HG03280 (cell line): ENCODE data around the gene TFPI.
"Not testable (repeated sequence)": the region's sequence is repeated elsewhere in the genome, so short reads cannot be mapped to it uniquely, and the experiment has no call there.

Experiments
- ATAC-seq: cut with Tn5 transposase; IDR thresholded peaks from one replicate; pipeline ENCODE4 v1.9.1; 2021; ENCODE audit warnings: mild to moderate bottlenecking, moderate library complexity; ENCODE audit not compliant: unreplicated experiment

The TFPI gene

DNA sequence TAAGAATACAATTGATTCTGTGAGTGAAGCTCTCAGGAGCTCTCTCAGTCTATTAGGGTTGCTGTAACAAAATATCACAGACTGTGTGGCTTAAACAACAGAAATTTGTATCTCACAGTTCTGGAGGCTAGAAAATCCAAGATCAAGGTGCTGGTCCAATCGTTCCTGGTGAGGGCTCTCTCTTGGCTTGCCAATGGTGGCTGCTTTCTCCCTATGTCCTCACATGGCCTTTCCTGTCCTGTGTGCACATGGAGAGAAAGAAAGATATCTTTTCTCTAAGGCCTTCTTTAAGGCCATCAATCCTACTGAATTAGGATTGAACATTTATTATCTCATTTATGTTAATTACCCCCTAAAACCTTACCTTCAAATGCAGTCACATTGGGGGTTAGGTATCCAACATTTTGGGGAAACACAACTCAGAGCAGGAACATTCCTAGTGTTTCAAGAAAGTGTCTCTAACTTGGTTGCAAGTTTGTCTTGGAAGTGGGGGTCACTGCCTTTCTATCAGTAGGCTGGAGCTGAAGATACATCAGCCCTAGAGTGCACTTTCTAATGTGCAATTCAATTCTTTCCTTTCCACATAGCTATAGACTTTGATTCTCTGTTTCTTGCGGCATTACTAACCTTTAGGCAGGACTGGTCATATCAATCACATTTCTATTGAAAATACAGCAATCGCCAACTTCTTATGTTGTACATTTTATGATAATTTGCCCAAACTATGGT, 24.8 kb downstream of the TFPI start:
- no peak for ATAC-seq

GRCh38 chr2:187528042-187528441, 26.2 kb downstream of the TFPI start:
- ATAC-seq = no peak

- no peak for ATAC-seq
Observed at GRCh38 chr2:187527262-187527661, 27.0 kb downstream of the TFPI start.

GRCh38 chr2:187526792-187527191, 27.4 kb downstream of the TFPI start:
- ATAC-seq = no peak

GRCh38 chr2:187525163-187525900, 28.9 kb downstream of the TFPI start:
- ATAC-seq = no peak

DNA sequence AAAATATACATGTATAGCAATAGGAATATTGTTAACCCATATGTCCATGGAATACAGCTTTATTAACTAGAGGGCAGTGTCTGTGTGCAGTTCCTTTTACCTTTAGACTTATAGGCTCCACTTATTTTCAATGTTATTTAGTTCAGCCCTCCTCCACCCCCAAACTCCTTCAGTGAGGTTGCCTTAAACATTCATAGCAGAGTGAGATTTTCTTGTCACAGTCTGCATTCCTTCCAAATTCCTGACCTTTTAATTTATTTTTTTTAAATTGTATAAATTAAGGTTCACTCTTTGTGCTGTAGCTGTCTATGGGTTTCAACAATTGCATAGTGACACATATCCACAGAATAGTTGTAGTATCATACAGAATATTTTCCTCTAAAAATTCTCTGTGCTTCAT, 30.9 kb downstream of the TFPI start:
- ATAC-seq = no peak

DNA sequence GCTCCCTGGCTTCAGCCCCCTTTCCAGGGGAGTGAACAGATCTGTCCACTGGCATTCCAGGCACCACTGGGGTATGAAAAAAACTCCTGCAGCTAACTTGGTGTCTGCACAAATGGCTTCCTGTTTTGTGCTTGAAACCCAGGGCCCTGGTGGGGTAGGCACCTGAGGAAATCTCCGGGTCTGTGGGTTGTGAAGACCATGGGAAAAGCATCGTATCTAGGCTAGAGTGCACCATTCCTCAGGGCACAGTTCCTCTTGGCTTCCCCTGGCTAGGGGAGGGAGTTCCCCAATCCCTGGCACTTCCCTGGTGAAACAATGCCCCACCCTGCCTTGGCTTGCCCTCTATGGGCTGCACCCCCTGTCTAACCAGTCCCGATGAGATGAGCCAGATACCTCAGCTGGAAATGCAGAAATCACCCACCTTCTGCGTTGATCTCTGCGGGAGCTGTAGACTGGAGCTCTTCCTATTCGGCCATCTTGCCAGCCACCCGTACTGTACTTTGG, 34.1 kb downstream of the TFPI start:
- ATAC-seq = no peak

DNA sequence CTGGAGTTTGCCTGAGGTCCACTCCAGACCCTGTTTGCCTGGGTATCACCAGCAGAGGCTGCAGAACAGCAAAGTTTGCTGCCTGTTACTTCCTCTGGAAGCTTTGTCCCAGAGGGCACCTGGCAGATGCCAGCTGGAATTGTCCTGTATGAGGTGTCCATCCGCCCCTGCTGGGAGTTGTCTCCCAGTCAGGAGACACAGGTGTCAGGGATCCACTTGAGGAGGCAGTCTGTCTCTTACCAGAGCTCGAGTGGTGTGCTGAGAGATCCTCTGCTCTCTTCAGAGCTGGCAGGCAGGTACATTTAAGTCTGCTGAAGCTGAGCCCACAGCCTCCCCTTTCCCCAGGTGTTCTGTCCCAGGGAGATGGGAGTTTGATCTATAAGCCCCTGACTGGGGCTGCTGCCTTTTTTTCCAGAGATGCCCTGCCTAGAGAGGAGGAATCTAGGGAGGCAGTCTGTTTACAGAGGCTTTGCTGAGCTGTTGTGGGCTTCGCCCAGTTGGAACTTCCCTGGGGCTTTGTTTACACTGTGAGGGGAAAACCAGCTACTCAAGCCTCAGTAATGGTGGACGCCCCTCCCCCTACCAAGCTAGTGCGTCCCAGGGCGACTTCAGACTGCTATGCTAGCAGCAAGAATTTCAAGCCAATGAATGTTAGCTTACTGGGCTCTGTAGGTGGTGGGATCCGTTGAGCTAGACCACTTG, 34.7 kb downstream of the TFPI start:
- no peak for ATAC-seq

DNA sequence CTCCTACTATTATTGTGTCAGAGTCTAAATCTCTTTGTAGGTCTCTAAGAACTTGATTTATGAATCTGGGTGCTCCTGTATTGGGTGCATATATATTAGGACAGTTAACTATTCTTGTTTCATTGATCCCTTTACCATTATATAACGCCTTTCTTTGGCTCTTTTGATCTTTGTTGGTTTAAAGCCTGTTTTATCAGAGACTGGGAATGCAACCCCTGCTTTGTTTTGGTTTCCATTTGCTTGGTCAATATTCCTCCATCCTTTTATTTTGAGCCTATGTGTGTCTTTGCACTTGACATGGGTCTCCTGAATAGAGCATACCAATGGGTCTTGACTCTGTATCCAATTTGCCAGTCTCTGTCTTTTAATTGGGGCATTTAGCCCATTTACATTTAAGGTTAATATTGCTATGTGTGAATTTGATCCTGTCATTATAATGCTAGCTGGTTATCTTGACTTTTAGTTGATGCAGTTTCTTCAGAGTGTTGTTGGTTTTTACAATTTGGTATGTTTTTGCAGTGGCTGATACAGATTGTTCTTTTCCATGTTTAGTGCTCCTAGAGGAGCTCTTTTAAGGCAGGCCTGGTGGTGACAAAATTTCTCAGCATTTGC, 36.4 kb downstream of the TFPI start:
- ATAC-seq = not testable (repeated sequence)

- not testable (repeated sequence) for ATAC-seq
Observed at GRCh38 chr2:187516630-187517510, 37.4 kb downstream of the TFPI start.

DNA sequence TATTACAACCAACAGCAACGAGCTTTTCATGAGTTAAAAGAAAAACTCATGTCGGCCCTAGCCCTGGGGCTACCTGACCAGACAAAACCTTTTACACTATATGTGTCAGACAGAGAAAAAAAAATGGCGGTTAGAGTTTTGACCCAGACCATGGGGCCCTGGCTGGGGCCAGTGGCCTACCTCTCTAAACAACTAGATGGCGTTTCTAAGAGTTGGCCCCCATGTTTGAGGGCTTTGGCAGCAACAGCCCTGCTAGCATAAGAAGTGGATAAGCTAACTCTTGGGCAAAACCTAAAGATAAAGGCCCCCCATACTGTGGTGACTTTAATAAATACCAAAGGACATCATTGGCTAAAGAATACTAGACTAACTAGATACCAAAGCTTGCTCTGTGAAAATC, 39.3 kb downstream of the TFPI start:
- no peak for ATAC-seq

GRCh38 chr2:187514235-187514829, 39.9 kb downstream of the TFPI start:
- not testable (repeated sequence) for ATAC-seq

- not testable (repeated sequence) for ATAC-seq
Observed at GRCh38 chr2:187513460-187514234, 40.6 kb downstream of the TFPI start.

- ATAC-seq = no peak
Observed at GRCh38 chr2:187511356-187512315, 42.6 kb downstream of the TFPI start.

DNA sequence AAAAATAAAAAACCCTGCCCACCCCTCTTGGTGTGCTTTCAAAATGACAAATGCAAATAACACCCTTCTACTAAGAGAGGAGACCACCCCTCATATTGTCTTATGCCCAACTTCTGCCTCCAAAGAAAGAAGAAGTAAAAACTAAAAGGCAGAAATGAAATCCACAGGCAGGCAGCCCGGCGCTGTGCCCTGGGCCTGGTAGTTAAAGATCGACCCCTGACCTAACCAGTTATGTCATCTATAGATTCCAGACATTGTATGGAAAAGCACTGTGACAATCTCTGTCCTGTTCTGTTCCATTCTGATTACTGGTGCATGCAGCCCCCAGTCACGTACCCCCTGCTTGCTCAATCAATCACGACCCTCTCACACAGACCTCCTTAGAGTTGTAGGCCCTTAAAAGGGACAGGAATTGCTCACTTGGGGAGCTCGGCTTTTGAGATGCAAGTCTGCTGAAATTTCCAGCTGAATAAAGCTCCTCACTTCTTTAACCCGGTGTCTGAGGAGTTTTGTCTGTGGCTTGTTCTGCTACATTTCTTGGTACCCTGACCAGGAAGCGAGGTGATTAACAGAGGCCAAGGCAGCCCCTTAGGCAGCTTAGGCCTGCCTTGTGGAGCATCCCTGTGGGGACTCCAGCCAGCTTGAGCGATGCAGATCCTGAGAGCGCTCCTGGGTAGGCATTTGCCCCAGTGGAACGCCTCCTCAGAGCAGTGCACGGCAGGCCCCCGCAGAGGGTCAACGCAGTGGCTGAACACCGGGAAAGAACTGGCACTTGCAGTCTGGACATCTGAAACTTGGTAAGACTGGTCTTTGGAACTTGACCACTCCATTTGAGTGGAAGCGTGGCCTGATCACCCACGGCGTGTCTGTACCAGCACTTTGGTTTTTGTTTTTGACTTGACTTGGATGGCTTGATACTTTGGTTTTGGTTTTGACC, 43.5 kb downstream of the TFPI start:
- not testable (repeated sequence) for ATAC-seq

- ATAC-seq = no peak
Observed at GRCh38 chr2:187509667-187510417, 44.4 kb downstream of the TFPI start.
